Fibroblast of peridontal ligament (primary cell): Measurements from ENCODE around the gene CAMTA2.
A peak's percentile ranks its signal among the peaks of the same experiment; 100 is the strongest.

Source experiments
- DNase-seq: peaks from one replicate; pipeline ENCODE4 v3.0.0-alpha.2; 2010; ENCODE audit errors: extremely low read depth

The CAMTA2 gene

GRCh38 chr17:4947010-4947410 lies 40.5 kb downstream of the CAMTA2 start:
- DNase-seq = no peak

- no peak for DNase-seq
These were observed 41.0 kb downstream of the CAMTA2 start for GRCh38 chr17:4946312-4946976.

DNA sequence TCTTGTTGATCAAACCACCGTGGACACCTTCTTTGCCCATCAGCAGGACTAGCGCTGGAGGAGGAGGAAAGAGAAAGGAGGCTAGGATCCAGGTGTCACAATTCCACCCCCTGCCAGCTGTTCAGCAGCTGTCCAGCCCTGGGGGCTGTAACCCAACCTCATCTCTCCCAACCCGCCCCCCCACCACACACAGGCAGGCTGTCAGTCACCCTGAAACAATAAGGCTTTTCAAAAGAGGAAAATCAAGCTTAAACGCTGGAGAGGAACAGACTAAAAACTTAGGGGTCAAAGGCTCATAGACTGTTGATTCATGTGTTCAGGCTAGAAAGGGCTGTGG lies 41.6 kb downstream of the CAMTA2 start:
- no peak for DNase-seq

- DNase-seq = peak; percentile 88
These were observed 42.1 kb downstream of the CAMTA2 start for GRCh38 chr17:4945176-4945943.

GRCh38 chr17:4944554-4945175 lies 42.8 kb downstream of the CAMTA2 start:
- no peak for DNase-seq

- no peak for DNase-seq
These were observed 43.3 kb downstream of the CAMTA2 start for GRCh38 chr17:4944163-4944553.

DNA sequence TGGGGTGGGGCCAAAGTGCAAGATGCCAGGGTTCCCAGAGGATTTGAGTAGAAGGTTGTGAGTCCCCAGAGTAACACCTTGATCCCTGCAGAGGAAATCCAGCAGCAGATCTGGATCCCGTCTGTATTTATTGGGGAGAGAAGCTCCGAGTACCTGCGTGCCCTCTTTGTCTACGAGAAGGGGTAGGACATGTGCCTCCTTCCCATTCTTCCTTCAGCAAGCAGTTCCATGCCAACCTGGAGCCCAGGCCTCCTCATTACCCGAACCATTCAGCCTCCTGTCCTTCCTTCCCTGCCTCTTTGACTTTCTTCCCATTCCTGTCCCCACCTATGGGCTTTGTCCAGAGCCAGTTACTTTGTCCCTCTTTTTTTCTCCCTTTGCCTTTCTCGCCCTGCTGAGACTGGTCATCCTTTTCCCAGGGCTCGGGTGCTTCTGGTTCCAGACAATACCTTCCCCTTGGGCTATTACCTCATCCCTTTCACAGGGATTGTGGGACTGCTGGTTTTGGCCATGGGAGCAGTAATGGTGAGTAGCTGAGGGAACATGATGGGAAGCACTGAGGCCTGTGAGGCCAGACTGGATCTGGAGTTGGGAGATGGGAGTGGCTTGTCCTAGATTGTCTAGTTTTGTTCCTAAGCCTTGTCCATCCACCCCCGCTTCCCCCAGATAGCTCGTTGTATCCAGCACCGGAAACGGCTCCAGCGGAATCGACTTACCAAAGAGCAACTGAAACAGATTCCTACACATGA lies 44.5 kb downstream of the CAMTA2 start:
- DNase-seq = no peak

- DNase-seq = no peak
These were observed 46.2 kb downstream of the CAMTA2 start for GRCh38 chr17:4941319-4941610.

- DNase-seq = no peak
These were observed 46.7 kb downstream of the CAMTA2 start for GRCh38 chr17:4940555-4941318.

- peak; percentile 100 for DNase-seq
These were observed 47.5 kb downstream of the CAMTA2 start, which contains the start of the genes RNF167 and SLC25A11 for GRCh38 chr17:4939796-4940554. TSS of gene RNF167 (plus strand) at chr17:4940268. CDS start at chr17:4940910, 642 bp downstream. TSS of gene SLC25A11 (minus strand) at chr17:4940046. CDS start at chr17:4939910, 136 bp downstream.

DNA sequence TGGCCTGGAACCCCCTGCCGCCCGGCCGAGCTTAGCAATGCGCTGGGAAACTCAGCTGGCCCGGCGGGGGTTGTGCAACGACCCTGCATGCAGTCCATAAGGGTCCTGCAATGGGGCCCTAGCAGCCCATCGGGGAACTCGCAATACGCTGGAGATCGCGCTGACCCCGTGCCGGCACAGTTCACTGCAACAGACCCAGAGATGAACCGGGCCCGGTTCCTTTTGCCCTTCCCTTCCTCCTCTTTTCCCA lies 48.0 kb downstream of the CAMTA2 start:
- peak; percentile 13 for DNase-seq

GRCh38 chr17:4938688-4939545 lies 48.6 kb downstream of the CAMTA2 start:
- no peak for DNase-seq

DNA sequence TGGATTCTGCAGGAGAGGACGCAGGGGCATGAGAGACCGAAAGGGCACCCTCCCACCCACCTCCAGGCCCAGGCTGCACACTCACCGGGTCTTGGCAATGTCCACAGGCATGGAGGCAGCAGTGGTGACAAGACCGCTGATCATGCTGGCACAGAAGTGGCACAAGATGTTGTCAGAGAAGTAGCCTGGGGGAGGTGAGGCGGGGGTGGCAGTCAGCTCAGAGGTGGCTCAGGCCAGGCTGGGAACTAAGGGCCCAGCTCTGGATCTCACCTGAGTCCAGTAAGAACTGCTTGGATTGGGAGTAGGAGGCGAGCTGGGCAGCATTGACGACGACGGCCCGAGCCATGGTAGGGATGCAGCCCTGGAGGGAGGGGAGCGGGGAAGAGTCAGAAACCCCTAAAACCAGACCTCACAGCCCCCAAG lies 49.4 kb downstream of the CAMTA2 start:
- no peak for DNase-seq

GRCh38 chr17:4937553-4937952 lies 49.9 kb downstream of the CAMTA2 start:
- DNase-seq = no peak

DNA sequence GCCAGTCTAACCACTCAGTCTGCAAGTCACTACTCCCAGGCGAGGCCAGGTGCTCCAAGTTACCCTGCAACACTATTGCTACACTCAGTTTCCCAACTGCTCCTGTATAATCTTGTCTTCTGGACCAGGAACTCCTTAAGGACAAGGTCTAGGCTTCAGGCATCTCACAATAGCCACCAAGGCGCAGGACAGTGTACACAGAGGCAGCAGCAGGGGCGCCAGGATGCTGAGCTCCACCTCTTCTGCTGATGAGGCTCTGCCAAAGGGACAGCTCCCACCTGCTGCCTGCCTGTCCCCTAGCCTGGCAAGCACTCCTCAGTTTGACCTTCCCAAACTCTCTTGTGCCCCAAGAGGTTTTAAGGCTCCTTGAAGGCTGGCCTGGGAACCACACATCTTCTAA lies 51.0 kb downstream of the CAMTA2 start:
- DNase-seq = no peak

DNA sequence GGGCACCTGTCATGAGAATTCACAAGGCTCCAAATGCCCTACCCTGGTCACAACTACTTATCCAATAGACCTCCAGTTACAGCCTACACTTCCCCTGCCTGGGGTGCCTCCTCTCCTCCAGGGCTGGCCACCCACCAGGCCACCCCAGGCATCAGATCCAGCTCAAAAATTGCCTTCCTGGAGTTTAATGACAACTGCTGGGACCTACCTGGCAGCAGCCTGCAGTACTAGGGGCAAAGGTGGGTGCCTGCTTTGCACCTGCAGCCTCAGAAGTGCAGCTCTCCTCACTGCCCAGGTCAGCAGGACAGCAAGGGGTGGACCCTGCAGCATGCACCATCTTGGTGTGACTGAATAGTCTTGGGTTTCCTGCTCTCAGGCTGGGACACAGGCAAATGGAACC lies 51.8 kb downstream of the CAMTA2 start:
- no peak for DNase-seq

DNA sequence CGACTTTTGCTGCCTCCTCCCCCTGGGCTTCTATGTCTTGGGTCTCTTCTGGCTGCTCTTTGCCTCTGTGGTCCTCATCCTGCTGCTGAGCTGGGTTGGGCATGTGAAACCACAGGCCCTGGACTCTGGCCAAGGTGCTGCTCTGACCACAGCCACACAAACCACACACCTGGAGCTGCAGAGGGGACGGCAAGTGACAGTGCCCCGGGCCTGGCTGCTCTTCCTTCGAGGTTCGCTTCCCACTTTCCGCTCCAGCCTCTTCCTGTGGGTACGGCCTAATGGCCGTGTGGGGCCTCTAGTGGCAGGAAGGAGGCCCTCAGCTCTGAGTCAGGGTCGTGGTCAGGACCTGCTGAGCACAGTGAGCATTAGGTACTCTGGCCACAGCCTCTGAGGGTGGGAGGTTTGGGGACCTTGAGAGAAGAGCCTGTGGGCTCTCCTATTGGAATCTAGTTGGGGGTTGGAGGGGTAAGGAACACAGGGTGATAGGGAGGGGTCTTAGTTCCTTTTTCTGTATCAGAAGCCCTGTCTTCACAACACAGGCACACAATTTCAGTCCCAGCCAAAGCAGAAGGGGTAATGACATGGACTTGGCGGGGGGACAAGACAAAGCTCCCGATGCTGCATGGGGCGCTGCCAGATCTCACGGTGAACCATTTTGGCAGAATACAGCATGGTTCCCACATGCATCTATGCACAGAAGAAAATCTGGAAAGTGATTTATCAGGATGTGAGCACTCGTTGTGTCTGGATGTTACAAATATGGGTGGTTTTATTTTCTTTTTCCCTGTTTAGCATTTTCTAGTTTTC lies 53.1 kb downstream of the CAMTA2 start:
- DNase-seq = peak; percentile 38

- no peak for DNase-seq
These were observed 53.8 kb downstream of the CAMTA2 start for GRCh38 chr17:4933646-4934045.

- DNase-seq = no peak
These were observed 54.7 kb downstream of the CAMTA2 start for GRCh38 chr17:4932756-4933155.
